Lung (tissue), 12 donors: Measurements from ENCODE around the gene SMIM5. TPM values are rescaled to one million over a fixed set of nuclear protein-coding genes. Genes with fewer than 3 reads are reported as not detected.

Experiments used
- ATAC-seq: fragments of 200-7000 bp; cut with Tn5 transposase; one replicate; pipeline ENCODE4 v1.9.1; 2020; ENCODE audit warnings: moderate number of reproducible peaks; ENCODE audit not compliant: insufficient read depth, low FRiP score
- DNase-seq, 3 donors: peaks; one replicate each; pipeline ENCODE4 v3.0.0-alpha.2; 2013 to 2017
- H3K27ac ChIP-seq, 2 donors: one replicate each; pipeline ENCODE4 v1.5.1; 2013; ENCODE audit warnings: mild to moderate bottlenecking in 2 of 2, moderate library complexity in 2 of 2, control low read depth in 1 of 2, inconsistent platforms in 1 of 2, low read depth in 1 of 2, low read length in 1 of 2
- H3K27me3 ChIP-seq, 3 donors: one replicate each; pipeline ENCODE4 v1.5.1; 2013; ENCODE audit warnings: low read length in 2 of 3; ENCODE audit not compliant: control insufficient read depth in 3 of 3, insufficient read depth in 3 of 3
- H3K36me3 ChIP-seq, 4 donors: one replicate each; pipeline ENCODE4 v1.5.1; 2013; ENCODE audit warnings: low read length in 4 of 4, mild to moderate bottlenecking in 1 of 4, moderate library complexity in 1 of 4; ENCODE audit not compliant: control insufficient read depth in 4 of 4, insufficient read depth in 4 of 4
- H3K4me1 ChIP-seq, 5 donors: one replicate each; pipeline ENCODE4 v1.5.1; 2013; ENCODE audit warnings: low read length in 5 of 5, mild to moderate bottlenecking in 2 of 5, moderate library complexity in 1 of 5; ENCODE audit not compliant: control insufficient read depth in 5 of 5, insufficient read depth in 5 of 5
- H3K4me3 ChIP-seq: one replicate; pipeline ENCODE4 v1.5.1; 2013; ENCODE audit warnings: mild to moderate bottlenecking, control low read depth, moderate library complexity
- H3K9ac ChIP-seq, 2 donors: one replicate each; pipeline ENCODE4 v1.5.1; 2013; ENCODE audit warnings: low read length in 2 of 2, control low read depth in 1 of 2; ENCODE audit not compliant: insufficient read depth in 1 of 2
- H3K9me3 ChIP-seq, 4 donors: one replicate each; pipeline ENCODE4 v1.5.1; 2013; ENCODE audit warnings: low read length in 3 of 4, mild to moderate bottlenecking in 1 of 4, moderate library complexity in 1 of 4; ENCODE audit not compliant: control insufficient read depth in 4 of 4, insufficient read depth in 3 of 4
- CTCF ChIP-seq: IDR thresholded peaks from 2 replicates; pipeline ENCODE4 v1.5.1; 2012; ENCODE audit warnings: mild to moderate bottlenecking; ENCODE audit errors: control extremely low read depth, extremely low read depth
- WGBS, 2 donors: extraction: QIAGEN DNeasy Blood & Tissue Kit; methylation state at CpG; one replicate each; pipeline ENCODE4 v1.1.7; 2013; 5-methylcytosine and 5-hydroxymethylcytosine counted together
- polyA plus RNA-seq, 2 donors: library from polyadenylated mRNA; stranded (reverse); fragments of 200-250 nt; gene quantifications; one replicate each; pipeline ENCODE4 v1.2.1, GENCODE V29; 2013
- total RNA-seq, 2 donors: library from RNA; depleted of rRNA in 1 of 2; stranded (reverse); fragments of >200 nt in 1 of 2; gene quantifications; one replicate each; pipeline ENCODE4 v1.2.1, GENCODE V29; 2014 to 2021
- donor health status: control.
- donor health status: control.
- donor health status: Bipolar disorder and iron deficiency.
- donor health status: healthy.
- donor health status: DM: yes; HTN: yes; CAD: no.

The SMIM5 gene
- total and polyA plus RNA-seq, 4 donors = 2.2 to 7.5 (median 3.9) TPM

- Histone ChIP-seq H3K4me1 (no peaks in the 10 kb centered on the region), H3K9me3 (no peaks in the 10 kb centered on the region), H3K4me3 (no peak overlapping the region), H3K27ac (no peak overlapping the region), H3K9ac (no peak overlapping the region), H3K27me3 (no peaks in the 10 kb centered on the region), H3K36me3 (peaks cover 0 to 72% (median 13%) of the 10 kb centered on the region in 4 donors)
- no peak for TF ChIP-seq CTCF
- DNase-seq (no peak), ATAC-seq (no peak)
- WGBS, 2 donors = 93 to 99% methylated on average over 4 of the region's 4 CpGs
Measured at GRCh38 chr17:75621489-75621888, 11.7 kb upstream of the SMIM5 start.

- WGBS, 2 donors = 86 to 94% methylated on average over 8 of the region's 8 CpGs
- H3K36me3 ChIP-seq = peaks cover 0 to 72% (median 15%) of the 10 kb centered on the region in 4 donors
- H3K4me3 ChIP-seq = no peak overlapping the region
- ATAC-seq (no peak), DNase-seq (no peak)
- H3K9ac ChIP-seq = no peak overlapping the region
- no peaks in the 10 kb centered on the region for H3K4me1 ChIP-seq
- no peaks in the 10 kb centered on the region for H3K27me3 ChIP-seq
- H3K9me3 ChIP-seq = no peaks in the 10 kb centered on the region
- no peak overlapping the region for H3K27ac ChIP-seq
- TF ChIP-seq CTCF = no peak
Measured at GRCh38 chr17:75622076-75622475, 11.2 kb upstream of the SMIM5 start.

- Histone ChIP-seq H3K4me1 (no peaks in the 10 kb centered on the region), H3K27ac (no peak overlapping the region), H3K27me3 (no peaks in the 10 kb centered on the region), H3K9ac (no peak overlapping the region), H3K4me3 (no peak overlapping the region), H3K36me3 (peaks cover 0 to 70% (median 14%) of the 10 kb centered on the region in 4 donors), H3K9me3 (no peaks in the 10 kb centered on the region)
- WGBS, 2 donors = 93 to 94% methylated on average over 15 of the region's 15 CpGs
- DNase-seq (no peak), ATAC-seq (no peak)
- no peak for TF ChIP-seq CTCF
Measured at GRCh38 chr17:75622771-75623273, 10.4 kb upstream of the SMIM5 start.

GRCh38 chr17:75623386-75623785, 9.8 kb upstream of the SMIM5 start:
- Histone ChIP-seq H3K9me3 (no peaks in the 10 kb centered on the region), H3K27me3 (no peaks in the 10 kb centered on the region), H3K27ac (no peak overlapping the region), H3K36me3 (peaks cover 0 to 65% (median 9%) of the 10 kb centered on the region in 4 donors), H3K4me3 (no peak overlapping the region), H3K9ac (no peak overlapping the region), H3K4me1 (no peaks in the 10 kb centered on the region)
- TF ChIP-seq CTCF = no peak
- WGBS, 2 donors = 93 to 95% methylated on average over 9 of the region's 9 CpGs
- no peak for ATAC-seq
- DNase-seq = no peak
